GM19438 (cell line): ENCODE results near the gene PHLDA1.

Source experiments
- ATAC-seq: cut with Tn5 transposase; IDR thresholded peaks from one replicate; pipeline ENCODE4 v1.9.1; 2021; ENCODE audit warnings: low read depth; ENCODE audit not compliant: unreplicated experiment

Gene PHLDA1

GRCh38 chr12:76031414-76032042 is at the start of gene PHLDA1:
Gene PHLDA1, minus strand, starts transcription at chr12:76031776.
- ATAC-seq: peak; percentile 71

- no peak for ATAC-seq
Observed at GRCh38 chr12:76080729-76081415, 49.3 kb upstream of the PHLDA1 start.

DNA sequence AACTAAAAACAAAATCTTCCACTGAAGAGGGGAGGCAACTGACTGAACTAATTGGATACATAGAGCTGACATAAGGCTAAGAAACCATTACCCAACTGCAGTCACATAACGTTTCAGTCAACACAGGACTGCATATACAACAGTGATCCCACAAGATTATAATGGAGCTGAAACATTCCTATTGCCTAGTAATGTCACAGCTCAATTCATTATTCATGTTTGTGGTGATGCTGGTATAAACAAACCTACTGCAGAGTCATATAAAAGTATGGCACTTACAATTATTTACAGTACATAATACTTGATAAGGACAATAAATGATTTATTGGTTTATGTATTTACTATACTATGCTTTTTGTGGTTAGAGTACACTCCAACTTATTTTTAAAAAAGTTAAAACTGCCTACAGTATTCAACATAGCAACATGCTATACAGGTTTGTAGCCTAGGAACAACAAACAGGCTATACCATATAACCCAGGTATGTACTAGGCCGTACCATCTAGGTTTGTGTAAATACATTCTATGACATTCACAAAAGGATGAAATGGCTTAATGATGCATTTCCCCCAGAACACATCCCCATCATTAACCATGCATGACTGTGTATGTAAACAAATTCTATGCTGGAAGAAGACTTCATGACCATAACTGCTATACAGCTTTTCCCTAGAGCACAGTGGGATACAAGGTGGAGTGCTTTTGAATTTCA is 48.6 kb upstream of the PHLDA1 start:
- no peak for ATAC-seq

GRCh38 chr12:76078748-76079147 is 47.2 kb upstream of the PHLDA1 start:
- ATAC-seq: no peak

DNA sequence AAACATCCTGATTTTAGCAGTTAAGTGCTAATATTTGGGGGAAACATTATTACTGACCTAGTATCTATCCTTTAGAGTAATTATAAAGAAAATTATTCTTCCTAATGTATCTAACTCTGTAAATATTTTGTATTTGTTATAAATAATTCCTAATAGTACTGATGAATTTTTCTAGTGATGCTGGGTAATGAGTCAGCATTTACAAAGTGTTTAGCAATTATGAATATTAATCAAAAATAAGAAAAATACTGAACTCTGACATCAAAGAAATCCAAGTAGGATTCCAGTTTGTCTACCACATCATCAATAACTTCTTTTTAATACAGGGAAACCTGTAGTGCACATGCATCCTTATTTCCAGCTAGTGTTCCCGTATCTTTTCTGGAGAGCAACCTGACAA is 43.9 kb upstream of the PHLDA1 start:
- ATAC-seq: no peak

DNA sequence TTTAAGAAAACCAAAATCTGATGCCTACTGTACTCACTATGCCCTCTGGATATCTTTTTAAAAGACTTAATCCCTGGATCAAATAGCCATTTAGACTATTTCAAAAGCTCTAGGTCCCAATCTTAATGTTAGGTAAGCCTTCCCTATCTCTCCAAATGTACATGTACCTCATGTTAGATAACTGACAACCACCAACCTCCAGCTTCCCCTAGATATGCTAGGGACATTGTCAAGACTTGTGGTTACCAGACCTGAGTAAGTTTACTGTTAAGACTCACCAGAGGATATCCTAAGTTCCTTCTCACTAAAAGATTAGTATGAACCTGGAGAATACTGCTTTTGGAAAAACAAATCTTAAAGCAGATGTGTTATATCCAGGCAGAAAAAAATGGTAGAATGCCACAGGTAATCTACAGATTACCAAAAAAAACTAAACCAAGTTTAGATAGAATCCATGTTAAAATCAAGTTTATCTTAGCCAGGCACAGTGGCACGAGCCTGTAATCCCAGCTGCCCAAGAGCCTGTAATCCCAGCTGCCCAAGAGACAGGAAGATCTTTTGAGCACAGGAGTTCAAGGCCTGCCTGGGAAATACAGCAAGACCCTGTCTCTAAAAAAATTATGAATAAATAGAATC is 43.2 kb upstream of the PHLDA1 start:
- ATAC-seq: no peak

DNA sequence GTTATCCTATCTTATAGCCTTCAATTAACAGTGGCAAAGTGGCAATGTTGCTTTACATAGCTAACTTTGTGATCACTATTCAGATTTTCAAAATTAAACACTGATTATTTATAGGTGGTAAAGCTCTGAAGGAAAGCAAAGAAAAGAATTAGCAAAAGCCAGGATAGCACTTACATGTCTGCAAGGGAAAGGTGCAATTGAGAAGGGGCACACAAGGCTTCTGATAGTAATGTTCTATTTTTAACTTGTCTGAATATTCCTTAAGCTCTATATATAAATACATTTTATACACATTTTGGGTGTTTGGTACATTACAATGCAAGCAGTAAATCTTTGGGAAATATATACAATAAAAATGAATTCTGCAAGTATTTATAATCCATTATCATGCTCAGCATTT is 42.0 kb upstream of the PHLDA1 start:
- ATAC-seq: no peak

DNA sequence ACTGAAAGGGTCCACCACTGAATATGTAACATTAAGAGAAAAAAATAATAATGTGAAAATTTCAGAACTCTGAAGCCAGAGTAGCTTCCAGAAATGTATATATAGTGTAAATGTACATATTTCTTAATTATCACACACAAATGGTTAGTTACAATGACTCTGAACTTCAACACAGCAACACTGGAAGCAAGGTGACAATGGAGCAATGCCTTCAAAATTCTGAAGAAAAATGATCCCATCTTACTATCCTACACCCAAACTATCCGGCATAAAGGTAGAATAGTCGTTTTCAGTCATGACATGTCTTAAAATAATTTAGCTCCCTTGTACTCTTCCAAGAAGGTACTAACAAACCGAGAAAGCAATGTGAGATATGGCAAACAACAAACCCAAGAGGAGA is 41.0 kb upstream of the PHLDA1 start:
- no peak for ATAC-seq

GRCh38 chr12:76069339-76069738 is 37.8 kb upstream of the PHLDA1 start:
- no peak for ATAC-seq

GRCh38 chr12:76065917-76066316 is 34.3 kb upstream of the PHLDA1 start:
- ATAC-seq: no peak

GRCh38 chr12:76064904-76065303 is 33.3 kb upstream of the PHLDA1 start:
- ATAC-seq: no peak

GRCh38 chr12:76060111-76060510 is 28.5 kb upstream of the PHLDA1 start:
- ATAC-seq: no peak

DNA sequence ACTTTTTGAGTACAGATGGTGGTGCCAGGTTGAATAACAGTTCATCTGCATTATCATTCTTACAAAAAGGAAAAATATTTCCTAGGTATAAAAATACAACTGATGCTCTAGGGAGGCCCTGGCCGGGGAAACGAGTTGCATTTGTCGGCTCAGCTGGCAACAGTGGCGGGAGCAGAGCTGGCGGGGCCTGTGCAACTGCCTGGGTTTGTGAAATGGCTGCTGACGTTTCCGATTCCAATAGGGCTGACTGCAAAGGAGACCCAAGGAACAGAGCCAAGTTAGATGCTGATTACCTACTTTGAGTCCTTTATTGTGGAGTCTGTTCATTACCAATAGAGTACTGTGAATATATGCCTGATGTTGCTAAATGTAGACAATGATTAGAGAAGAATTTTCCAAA is 25.8 kb upstream of the PHLDA1 start:
- no peak for ATAC-seq

GRCh38 chr12:76055393-76055792 is 23.8 kb upstream of the PHLDA1 start:
- ATAC-seq: no peak

GRCh38 chr12:76049575-76050251 is 18.1 kb upstream of the PHLDA1 start:
- ATAC-seq: no peak

DNA sequence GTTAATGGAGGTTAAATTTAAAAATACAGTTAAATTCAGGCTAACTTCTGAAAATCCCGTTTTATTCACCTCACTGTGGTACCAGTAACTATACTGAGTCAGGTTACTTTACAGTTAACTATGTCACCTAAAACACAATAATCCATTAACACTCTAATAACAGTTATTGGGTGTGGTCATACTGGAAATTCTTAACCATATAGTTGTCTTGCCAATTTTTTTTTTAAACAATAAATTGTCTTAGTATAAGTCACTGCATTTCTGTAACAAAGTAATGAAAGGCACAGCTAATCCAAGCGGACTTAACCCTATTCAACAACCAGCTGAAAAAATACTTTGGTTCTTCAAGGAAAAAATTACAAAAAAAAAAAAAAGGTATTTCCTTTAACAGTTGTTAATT is 16.2 kb upstream of the PHLDA1 start:
- no peak for ATAC-seq

GRCh38 chr12:76047060-76047459 is 15.5 kb upstream of the PHLDA1 start:
- ATAC-seq: no peak

DNA sequence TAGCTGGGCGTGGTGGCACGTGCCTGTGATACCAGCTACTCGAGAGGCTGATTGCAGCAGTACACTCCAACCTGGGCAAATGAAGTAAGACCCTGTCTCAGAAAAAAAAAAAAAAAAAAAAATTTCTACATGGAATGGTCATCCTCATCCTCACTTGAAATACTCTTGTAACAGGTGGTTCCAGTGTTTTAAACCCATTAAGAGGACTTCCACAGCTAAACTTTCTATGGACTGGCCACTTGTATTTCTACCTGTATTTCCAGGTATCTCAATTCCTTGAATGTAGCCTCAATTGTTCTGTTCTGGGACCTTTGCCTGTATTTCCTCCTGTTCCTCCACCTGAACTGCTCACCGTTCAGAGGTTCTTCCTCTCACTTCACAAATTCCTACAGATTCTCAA is 11.8 kb upstream of the PHLDA1 start:
- no peak for ATAC-seq

DNA sequence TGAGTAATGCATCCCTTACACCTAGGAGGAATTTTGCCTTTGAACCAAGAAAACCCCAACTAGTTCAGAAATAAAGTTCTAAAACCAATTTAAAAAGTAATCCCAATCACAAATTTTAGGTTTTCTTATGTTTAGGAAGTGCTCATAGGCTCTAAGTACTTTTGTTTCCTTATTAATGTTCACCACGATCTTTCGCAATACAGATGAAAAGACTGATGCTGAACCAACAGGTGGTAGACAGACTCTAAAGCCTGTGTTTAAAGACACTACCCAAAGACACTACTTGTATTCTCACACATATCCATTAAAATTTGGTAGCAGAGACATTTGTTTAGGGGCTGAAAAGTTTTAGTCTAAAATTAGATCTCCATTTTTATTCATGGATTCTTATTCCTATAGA is 10.6 kb upstream of the PHLDA1 start:
- no peak for ATAC-seq

- no peak for ATAC-seq
Observed at GRCh38 chr12:76041406-76041805, 9.8 kb upstream of the PHLDA1 start.

- no peak for ATAC-seq
Observed at GRCh38 chr12:76040461-76040860, 8.9 kb upstream of the PHLDA1 start.
